NCI-H2227 (cell line): ENCODE data around the gene RALBP1.
"Not testable (repeated sequence)": the region's sequence is repeated elsewhere in the genome, so short reads cannot be mapped to it uniquely, and the experiment has no call there.

Experiments used
- DNase-seq: peaks from one replicate; lab custom pipeline; 2025; ENCODE audit not compliant: unreplicated experiment; lab: John Stamatoyannopoulos, UW

Gene RALBP1

GRCh38 chr18:9454061-9454703, 21.1 kb upstream of the RALBP1 start:
- no peak for DNase-seq

DNA sequence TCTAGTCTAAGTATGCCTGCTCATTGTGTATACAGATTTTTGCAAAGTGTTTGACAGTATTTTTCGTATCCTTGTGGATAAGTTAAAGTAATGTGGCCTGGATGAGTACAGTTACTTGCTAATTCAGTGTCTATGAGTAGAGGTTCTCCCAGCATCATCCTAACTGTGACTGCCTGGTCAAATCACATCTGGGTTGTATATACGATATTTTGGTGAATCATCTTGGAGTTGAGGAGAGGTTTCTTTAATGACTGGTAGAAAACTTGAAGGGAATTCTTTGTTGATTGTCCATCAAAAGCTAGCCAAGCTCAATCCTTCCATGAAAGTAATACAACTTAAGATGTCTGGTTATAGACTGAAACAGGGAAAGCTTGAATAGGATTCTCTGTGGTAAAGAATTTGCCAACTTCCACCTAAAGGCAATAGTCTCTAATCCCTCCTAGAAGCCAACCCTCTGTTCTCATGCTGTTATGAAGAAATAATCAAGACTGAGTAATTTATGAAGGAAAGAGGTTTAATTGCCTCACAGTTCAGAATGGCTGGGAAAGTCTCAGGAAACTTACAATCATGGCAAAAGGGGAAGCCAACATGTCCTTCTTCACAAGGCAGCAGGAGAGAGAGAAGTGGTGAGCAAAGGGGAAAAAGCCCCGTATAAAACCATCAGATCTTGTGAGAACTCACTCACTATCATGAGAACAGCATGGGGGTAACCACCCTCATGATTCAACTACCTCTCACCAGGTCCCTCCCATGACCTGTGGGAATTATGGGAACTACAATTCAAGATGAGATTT, 19.4 kb upstream of the RALBP1 start:
- no peak for DNase-seq

- DNase-seq: no peak
Observed at GRCh38 chr18:9466127-9466526, 9.2 kb upstream of the RALBP1 start.

- DNase-seq: no peak
Observed at GRCh38 chr18:9466846-9467245, 8.5 kb upstream of the RALBP1 start.

- DNase-seq: peak; percentile 32
Observed at GRCh38 chr18:9468998-9469397, 6.3 kb upstream of the RALBP1 start.

- DNase-seq: no peak
Observed at GRCh38 chr18:9469685-9470084, 5.6 kb upstream of the RALBP1 start.

DNA sequence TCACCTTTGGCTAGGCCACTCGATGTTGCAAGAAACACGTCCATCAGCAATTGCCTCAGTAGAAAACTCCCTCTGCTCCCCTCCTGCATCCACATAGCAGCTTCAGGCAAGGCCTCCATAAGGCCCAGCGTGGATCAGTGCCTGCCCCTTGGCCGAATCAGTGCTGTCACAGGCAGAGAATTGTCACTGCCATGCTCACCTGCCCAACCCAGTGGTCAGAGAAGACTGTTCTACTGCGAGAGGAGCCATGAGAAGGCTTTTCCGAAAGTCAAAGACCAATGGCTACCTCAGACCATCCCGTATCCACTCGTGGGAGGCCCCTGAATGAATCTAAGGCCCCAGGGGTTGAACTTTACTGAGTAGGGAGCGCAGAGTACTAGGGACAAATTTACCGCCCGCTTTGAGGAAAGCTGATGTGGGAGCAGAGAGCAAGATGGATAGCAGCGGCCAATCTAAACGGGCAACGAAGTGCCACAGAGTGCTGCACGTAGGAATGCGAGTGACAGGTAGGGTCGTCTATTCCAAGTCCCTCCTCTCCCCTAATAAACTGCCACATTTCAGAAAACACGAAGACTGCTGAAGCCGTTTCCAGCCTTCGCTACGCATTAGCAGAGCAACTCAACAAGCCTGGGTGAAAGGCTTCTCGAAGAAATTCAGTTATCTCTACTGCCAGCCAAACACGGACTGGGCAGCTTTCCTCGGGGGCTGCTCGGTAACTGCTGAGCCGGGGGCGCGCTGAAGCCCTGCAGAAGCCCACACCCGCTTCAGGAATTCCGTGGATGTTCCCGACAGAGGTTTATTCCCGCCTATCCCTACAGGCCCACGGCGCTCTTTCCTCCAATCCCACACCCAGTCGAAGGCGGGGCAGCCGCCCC, 968 bp upstream of the RALBP1 start:
- DNase-seq: peak; percentile 91

DNA sequence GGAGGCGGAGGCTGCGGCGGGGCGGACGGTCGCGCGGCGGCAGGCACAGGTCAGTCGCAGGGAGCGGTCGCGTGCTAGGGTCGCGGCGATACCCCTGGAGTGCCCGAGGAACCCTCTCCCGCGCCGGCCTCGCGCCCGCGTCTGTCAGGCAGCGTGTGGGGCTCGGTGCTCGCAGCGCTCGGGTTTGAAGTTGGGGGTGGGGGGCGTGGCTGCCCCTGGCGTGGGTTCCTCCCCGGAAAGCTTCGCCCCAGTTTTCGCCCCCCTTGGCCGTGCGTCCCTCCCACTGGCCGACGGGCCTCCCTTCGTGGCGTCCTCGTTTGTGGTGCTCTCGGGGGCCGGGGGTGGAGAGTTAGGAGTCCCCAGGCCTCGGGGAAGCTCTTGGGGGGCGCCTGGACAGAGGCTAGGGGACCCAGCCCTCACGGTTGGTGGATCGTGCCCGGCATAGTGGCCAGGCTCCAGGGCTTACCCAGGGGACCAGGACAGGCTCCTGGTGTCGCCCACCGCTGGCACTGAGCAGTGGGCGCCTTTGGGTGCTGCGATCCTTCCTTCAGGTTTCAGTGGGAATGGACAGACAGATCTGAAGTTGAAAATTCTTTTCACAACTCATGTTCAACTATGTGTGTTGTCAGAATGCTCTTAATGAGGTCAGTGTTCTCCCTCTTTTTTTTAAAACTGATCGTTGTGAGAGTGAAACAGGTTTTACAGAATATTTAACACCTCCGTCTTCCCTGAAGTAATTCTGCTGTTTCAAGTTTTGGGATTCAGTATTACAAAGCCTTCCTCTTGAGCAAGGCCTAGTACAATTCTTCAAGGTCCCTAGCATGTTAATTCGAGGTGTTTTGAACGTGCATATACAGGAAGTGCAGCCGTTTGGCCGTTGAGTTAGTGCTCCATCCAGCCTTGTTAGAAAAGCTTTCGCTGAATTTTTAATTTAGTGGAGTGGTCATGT, 604 bp downstream of the RALBP1 start:
- DNase-seq: peak; percentile 42

DNA sequence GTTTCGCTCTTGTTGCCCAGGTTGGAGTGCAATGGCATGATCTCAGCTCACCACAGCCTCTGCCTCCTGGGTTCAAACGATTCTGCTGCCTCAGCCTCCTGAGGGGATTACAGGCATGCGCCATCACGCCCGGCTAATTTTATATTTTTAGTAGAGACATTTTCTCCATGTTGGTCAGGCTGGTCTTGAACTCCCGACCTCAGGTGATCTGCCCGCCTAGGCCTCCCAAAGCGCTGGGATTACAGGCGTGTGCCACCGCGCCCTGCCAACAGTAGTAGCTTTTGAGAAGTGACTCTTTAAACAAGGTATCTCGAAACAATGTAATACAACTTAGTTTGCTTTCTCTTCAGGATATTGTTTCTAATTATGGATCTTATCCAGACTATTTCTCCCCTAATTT, 1.6 kb downstream of the RALBP1 start:
- not testable (repeated sequence) for DNase-seq

- no peak for DNase-seq
Observed at GRCh38 chr18:9477509-9477908, 2.2 kb downstream of the RALBP1 start.

GRCh38 chr18:9478545-9478944, 3.2 kb downstream of the RALBP1 start:
- no peak for DNase-seq

GRCh38 chr18:9482790-9483189, 7.5 kb downstream of the RALBP1 start:
- no peak for DNase-seq

- DNase-seq: no peak
Observed at GRCh38 chr18:9483526-9483925, 8.2 kb downstream of the RALBP1 start.

DNA sequence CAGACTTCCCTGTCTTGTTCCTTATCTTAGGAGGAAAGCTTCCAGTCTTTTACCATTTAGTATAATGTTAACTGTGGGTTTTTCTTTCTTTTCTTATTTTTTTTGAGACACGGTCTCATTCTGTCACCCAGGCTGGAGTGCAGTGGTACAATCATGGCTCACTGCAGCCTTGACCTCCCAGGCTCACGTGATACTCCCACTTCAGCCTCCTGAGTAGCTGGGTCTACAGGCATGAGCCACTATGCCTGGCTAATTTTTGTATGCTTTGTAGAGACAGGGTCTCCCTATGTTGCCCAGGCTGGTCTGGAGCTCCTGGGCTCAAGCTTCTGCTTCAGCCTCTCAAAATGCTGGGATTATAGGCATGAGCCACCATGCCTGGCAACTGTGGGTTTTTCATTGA, 9.5 kb downstream of the RALBP1 start:
- DNase-seq: not testable (repeated sequence)

GRCh38 chr18:9488538-9488937, 13.2 kb downstream of the RALBP1 start:
- DNase-seq: no peak

DNA sequence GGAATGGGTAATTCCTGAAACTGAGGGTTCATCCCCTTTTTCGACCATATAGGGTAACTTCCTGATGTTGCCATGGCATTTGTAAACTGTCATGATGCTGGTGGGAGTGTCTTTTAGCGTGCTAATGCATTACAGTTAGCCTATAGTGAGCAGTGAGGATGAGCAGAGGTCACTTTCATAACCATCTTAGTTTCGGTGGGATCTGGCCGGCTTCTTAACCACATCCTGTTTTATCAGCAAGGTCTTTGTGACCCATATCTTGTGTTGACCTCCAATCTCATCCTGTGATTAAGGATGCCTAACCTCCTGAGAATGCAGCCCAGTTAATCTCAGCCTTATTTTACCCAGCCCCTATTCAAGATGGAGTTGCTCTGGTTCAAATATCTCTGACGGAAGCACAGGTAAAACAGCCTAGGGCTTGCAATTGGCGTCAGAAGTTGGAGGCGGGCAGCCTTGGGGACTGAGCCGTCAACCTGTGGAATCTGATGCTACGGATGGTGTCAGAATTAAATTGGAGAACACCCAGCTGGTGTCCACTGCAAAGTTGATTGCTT, 19.5 kb downstream of the RALBP1 start:
- DNase-seq: no peak

DNA sequence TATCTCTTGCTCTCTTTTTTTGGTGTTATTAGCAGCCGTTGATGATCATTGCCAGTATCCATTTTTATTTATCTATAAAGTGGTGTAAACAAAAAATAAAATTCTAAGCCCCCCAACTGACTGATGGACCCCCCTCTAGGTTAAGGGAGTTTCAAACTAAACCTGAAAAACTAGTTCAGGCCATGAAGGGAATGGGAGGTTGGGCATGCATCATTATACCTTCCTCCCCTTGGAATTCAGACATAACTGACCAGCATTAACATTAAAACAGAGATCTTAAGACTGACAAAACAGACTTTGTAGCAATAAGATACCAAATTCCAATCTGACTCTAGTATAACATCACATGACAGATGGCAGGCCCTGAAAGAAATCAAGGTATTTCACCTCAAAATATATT, 20.2 kb downstream of the RALBP1 start:
- DNase-seq: no peak

DNA sequence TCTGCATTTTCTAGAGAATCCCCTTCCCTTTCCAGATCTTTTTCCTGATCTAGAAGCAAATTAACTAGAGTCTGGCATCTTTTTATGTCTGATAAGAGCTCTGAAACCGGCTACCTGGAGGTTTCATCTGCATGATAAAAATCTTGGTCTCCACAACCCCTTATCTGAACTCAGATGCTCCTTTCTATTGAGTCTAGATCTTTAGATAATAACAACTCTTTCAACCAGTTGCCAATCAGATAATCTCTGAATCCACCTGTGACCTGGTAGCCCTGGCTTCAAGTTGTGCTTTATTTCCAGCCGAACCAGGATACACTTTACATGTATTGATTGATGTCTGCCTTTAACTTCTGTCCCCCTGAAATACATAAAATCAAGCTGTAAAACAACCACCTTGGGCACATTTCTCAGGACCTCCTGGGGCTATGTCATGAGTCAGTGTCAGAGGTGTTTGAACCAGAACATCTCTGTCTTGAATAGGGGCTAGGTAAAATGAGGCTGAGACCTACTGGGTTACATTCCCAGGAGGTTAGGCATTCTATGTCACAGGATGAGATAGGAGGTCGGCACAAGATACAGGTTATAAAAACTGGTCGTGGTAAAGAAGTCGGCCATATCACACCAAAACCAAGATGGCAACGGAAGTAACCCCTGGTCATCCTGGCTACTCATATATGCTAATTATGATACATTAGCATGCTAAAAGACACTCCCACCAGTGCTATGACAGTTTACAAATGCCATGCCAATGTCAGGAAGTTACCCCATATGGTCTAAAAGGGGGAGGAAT, 20.8 kb downstream of the RALBP1 start:
- no peak for DNase-seq

GRCh38 chr18:9506046-9506792, 30.9 kb downstream of the RALBP1 start:
- no peak for DNase-seq
